Fibroblast of mammary gland (primary cell): ENCODE measurements around the gene UBE2A.

ENCODE experiments used
- DNase-seq: peaks from one replicate; pipeline ENCODE4 v3.0.0-alpha.2; 2010; ENCODE audit warnings: low read depth
- H3K4me3 ChIP-seq: 2 replicates; pipeline ENCODE4 v1.5.1; 2011; ENCODE audit warnings: low read depth, mild to moderate bottlenecking, low read length, moderate library complexity; ENCODE audit not compliant: control insufficient read depth
- CTCF ChIP-seq: conservative IDR thresholded peaks from 2 replicates; pipeline ENCODE4 v1.5.1; 2011; ENCODE audit warnings: low read depth, low read length, inconsistent platforms; ENCODE audit not compliant: control insufficient read depth, insufficient read depth

The UBE2A gene

GRCh38 chrX:119624417-119624816, 50.1 kb downstream of the UBE2A start:
- no peak overlapping the region for H3K4me3 ChIP-seq
- no peak for DNase-seq
- no peak for TF ChIP-seq CTCF

- TF ChIP-seq CTCF, result no peak
- no peak for DNase-seq
- H3K4me3 ChIP-seq, result no peak overlapping the region
These were observed 50.7 kb downstream of the UBE2A start for GRCh38 chrX:119624951-119625668.

GRCh38 chrX:119625843-119626242, 51.5 kb downstream of the UBE2A start:
- no peak for DNase-seq
- no peak for TF ChIP-seq CTCF
- H3K4me3 ChIP-seq, result no peak overlapping the region
